ENCODE results near the gene TNFSF11. TPM values are rescaled to one million over a fixed set of nuclear protein-coding genes. Genes with fewer than 3 reads are reported as not detected.

The TNFSF11 gene
- total RNA-seq, 1 donor from 2014 or later: not detected

GRCh38 chr13:42575938-42576337, 2.0 kb downstream of the TNFSF11 start:
- TF ChIP-seq CTCF (IDR thresholded peaks at IDR 0.05; ENCODE audit: unreplicated experiment): no peak
- peaks cover 4% of the 10 kb centered on the region for H3K36me3 Mint-ChIP-seq
- H3K4me3 Mint-ChIP-seq: no peak overlapping the region
- no peak for DNase-seq (ENCODE audit: low spot score in 2 of 2, unreplicated experiment in 2 of 2)
- H3K4me1 Mint-ChIP-seq: peaks cover 7% of the 10 kb centered on the region
- H3K27me3 Mint-ChIP-seq (ENCODE audit: low read depth): peaks cover 47% of the 10 kb centered on the region
- H3K27ac Mint-ChIP-seq: no peak overlapping the region
- peaks cover 20% of the 10 kb centered on the region for H3K9me3 Mint-ChIP-seq

- Mint-ChIP-seq H3K4me3 (no peak overlapping the region), H3K27ac (no peak overlapping the region), H3K4me1 (peaks cover 7% of the 10 kb centered on the region), H3K36me3 (peaks cover 3% of the 10 kb centered on the region), H3K27me3 (ENCODE audit: low read depth) (peaks cover 45% of the 10 kb centered on the region), H3K9me3 (peaks cover 7% of the 10 kb centered on the region)
- DNase-seq (ENCODE audit: low spot score in 2 of 2, unreplicated experiment in 2 of 2): no peak
- no peak for TF ChIP-seq CTCF (IDR thresholded peaks at IDR 0.05; ENCODE audit: unreplicated experiment)
These were observed 3.6 kb downstream of the TNFSF11 start for GRCh38 chr13:42577538-42577937.

GRCh38 chr13:42580644-42581043, 6.7 kb downstream of the TNFSF11 start:
- no peak for DNase-seq (ENCODE audit: low spot score in 2 of 2, unreplicated experiment in 2 of 2)
- H3K36me3 Mint-ChIP-seq: no peaks in the 10 kb centered on the region
- peaks cover 25% of the 10 kb centered on the region for H3K27me3 Mint-ChIP-seq (ENCODE audit: low read depth)
- no peaks in the 10 kb centered on the region for H3K9me3 Mint-ChIP-seq
- H3K4me1 Mint-ChIP-seq: no peaks in the 10 kb centered on the region
- TF ChIP-seq CTCF (IDR thresholded peaks at IDR 0.05; ENCODE audit: unreplicated experiment): no peak
- H3K27ac Mint-ChIP-seq: no peak overlapping the region
- no peak overlapping the region for H3K4me3 Mint-ChIP-seq

GRCh38 chr13:42581427-42581826, 7.5 kb downstream of the TNFSF11 start:
- no peak overlapping the region for H3K27ac Mint-ChIP-seq

GRCh38 chr13:42591602-42592001, 17.6 kb downstream of the TNFSF11 start:
- Mint-ChIP-seq H3K36me3 (no peaks in the 10 kb centered on the region), H3K9me3 (no peaks in the 10 kb centered on the region), H3K27ac (no peak overlapping the region), H3K4me3 (no peak overlapping the region), H3K27me3 (ENCODE audit: low read depth) (peaks cover 37% of the 10 kb centered on the region), H3K4me1 (peaks cover 17% of the 10 kb centered on the region)
- no peak for DNase-seq (ENCODE audit: low spot score in 2 of 2, unreplicated experiment in 2 of 2)
- TF ChIP-seq CTCF (IDR thresholded peaks at IDR 0.05; ENCODE audit: unreplicated experiment): no peak

More at GRCh38 chr13:42581427-42581826, 7.5 kb downstream of the TNFSF11 start:
- peaks cover 17% of the 10 kb centered on the region for H3K27me3 Mint-ChIP-seq (ENCODE audit: low read depth)
- no peaks in the 10 kb centered on the region for H3K36me3 Mint-ChIP-seq
- TF ChIP-seq CTCF (IDR thresholded peaks at IDR 0.05; ENCODE audit: unreplicated experiment): no peak
- no peak for DNase-seq (ENCODE audit: low spot score in 2 of 2, unreplicated experiment in 2 of 2)
- no peaks in the 10 kb centered on the region for H3K9me3 Mint-ChIP-seq
- H3K4me1 Mint-ChIP-seq: no peaks in the 10 kb centered on the region
- H3K4me3 Mint-ChIP-seq: no peak overlapping the region
